ENCODE data around the gene ATXN1.

Gene ATXN1

GRCh38 chr6:16511040-16511660, 250.1 kb downstream of the ATXN1 start:
- Histone ChIP-seq H3K27ac (replicated peaks) (no peak overlapping the region), H3K27me3 (ENCODE audit: insufficient read depth, poor library complexity, severe bottlenecking) (no peaks in the 10 kb centered on the region), H3K4me3 (replicated peaks; ENCODE audit: insufficient read depth, low read length) (no peak overlapping the region)
- TF ChIP-seq REST (IDR thresholded peaks at IDR 0.05; ENCODE audit: insufficient replicate concordance, low read depth) (no peak), CTCF (IDR thresholded peaks at IDR 0.05; ENCODE audit: insufficient read depth, low read length) (peak; percentile 26)
- DNase-seq (ENCODE audit: low read depth in 1 of 2, low spot score in 1 of 2), result no peak

GRCh38 chr6:16510245-16510644, 251.0 kb downstream of the ATXN1 start:
- no peak for DNase-seq (ENCODE audit: low read depth in 1 of 2, low spot score in 1 of 2)
- TF ChIP-seq REST (IDR thresholded peaks at IDR 0.05; ENCODE audit: insufficient replicate concordance, low read depth), result no peak
- no peak for TF ChIP-seq POLR2AphosphoS5 (IDR thresholded peaks at IDR 0.05; ENCODE audit: low read depth)
- TF ChIP-seq GABPA (IDR thresholded peaks at IDR 0.05; ENCODE audit: low read depth), result no peak
- no peak for TF ChIP-seq SPI1 (IDR thresholded peaks at IDR 0.05; ENCODE audit: borderline replicate concordance, low read depth)
- TF ChIP-seq CTCF (IDR thresholded peaks at IDR 0.05; ENCODE audit: insufficient read depth, low read length), result no peak
- Histone ChIP-seq H3K4me3 (replicated peaks; ENCODE audit: insufficient read depth, low read length) (no peak overlapping the region), H3K27ac (replicated peaks) (no peak overlapping the region), H3K27me3 (ENCODE audit: insufficient read depth, poor library complexity, severe bottlenecking) (no peaks in the 10 kb centered on the region)

- TF ChIP-seq POLR2AphosphoS5 (IDR thresholded peaks at IDR 0.05; ENCODE audit: low read depth) (no peak), REST (IDR thresholded peaks at IDR 0.05; ENCODE audit: insufficient replicate concordance, low read depth) (no peak), CTCF (IDR thresholded peaks at IDR 0.05; ENCODE audit: insufficient read depth, low read length) (no peak), GABPA (IDR thresholded peaks at IDR 0.05; ENCODE audit: low read depth) (no peak), SPI1 (IDR thresholded peaks at IDR 0.05; ENCODE audit: borderline replicate concordance, low read depth) (no peak)
- no peak for DNase-seq (ENCODE audit: low read depth in 1 of 2, low spot score in 1 of 2)
- H3K27me3 ChIP-seq (ENCODE audit: insufficient read depth, poor library complexity, severe bottlenecking), result no peaks in the 10 kb centered on the region
- H3K4me3 ChIP-seq (replicated peaks; ENCODE audit: insufficient read depth, low read length), result no peak overlapping the region
- H3K27ac ChIP-seq (replicated peaks), result no peak overlapping the region
Measured at GRCh38 chr6:16508959-16509358, 252.3 kb downstream of the ATXN1 start.

Measured in HL-60 (cell line).